Endothelial cell of umbilical vein (primary cell): Measurements from ENCODE around the gene KHSRP. TPM values are rescaled to one million over a fixed set of nuclear protein-coding genes. Genes with fewer than 3 reads are reported as not detected.

Experiments used
- BruUV-seq: library from RNA; stranded (reverse); fragments of 400-500 nt; replicated peaks from 2 replicates; lab custom pipeline; 2021; lab: Mats Ljungman, UMichigan
- CTCF ChIA-PET: fragments of 300-600, 350-600 bp; sonication (Branson Sonifier 250); formaldehyde crosslinking; loops from one replicate; lab custom pipeline; 2021; ENCODE audit warnings: antibody characterized with exemption, inconsistent platforms; lab: Charles Lee
- POLR2A ChIA-PET: fragments of 300-600, 350-600 bp; sonication (Branson Sonifier 250); formaldehyde crosslinking; loops from one replicate; lab custom pipeline; 2021; ENCODE audit warnings: antibody characterized with exemption, inconsistent platforms; lab: Charles Lee
- DNase-seq: peaks from one replicate; pipeline ENCODE4 v3.0.0-alpha.2; 2011; ENCODE audit warnings: low read depth, low spot score
- FAIRE-seq: peaks from 2 replicates; lab custom pipeline; 2011; peaks lifted over from hg19 to GRCh38; lab: Jason Lieb, UNC
- H2AFZ ChIP-seq: 2 replicates; pipeline ENCODE4 v1.6.0; 2012; ENCODE audit warnings: low read depth, low read length, control low read depth, inconsistent platforms
- H3K27ac ChIP-seq: 2 replicates; pipeline ENCODE4 v1.5.1; 2011; ENCODE audit warnings: low read depth, mild to moderate bottlenecking, control low read depth, low read length, moderate library complexity; ENCODE audit not compliant: insufficient read depth
- H3K27me3 ChIP-seq, 2 experiments: 2 replicates each; pipeline versions ENCODE4 v1.6.0 to v1.6.1; 2011; ENCODE audit warnings: low read length in 2 of 2, mixed read lengths in 1 of 2; ENCODE audit not compliant: control insufficient read depth in 2 of 2, insufficient read depth in 2 of 2
- H3K36me3 ChIP-seq, 2 experiments: 2 replicates in 1 of 2; 3 replicates in 1 of 2; pipeline ENCODE4 v1.5.1; 2011; ENCODE audit warnings: low read length in 2 of 2, mild to moderate bottlenecking in 1 of 2, moderate library complexity in 1 of 2; ENCODE audit not compliant: control insufficient read depth in 2 of 2, insufficient read depth in 2 of 2; ENCODE audit errors: extremely low read depth in 1 of 2
- H3K4me1 ChIP-seq: 3 replicates; pipeline ENCODE4 v1.5.1; 2011; ENCODE audit warnings: mild to moderate bottlenecking, low read length; ENCODE audit not compliant: control insufficient read depth, insufficient read depth; ENCODE audit errors: extremely low read depth
- H3K4me2 ChIP-seq: 2 replicates; pipeline ENCODE4 v1.6.1; 2011; ENCODE audit warnings: low read length, control low read depth, mixed read lengths; ENCODE audit not compliant: insufficient read depth
- H3K4me3 ChIP-seq, 3 experiments: fragments of 200-600 bp in 1 of 3; sonication (generic), shearing (Covaris generic) in 1 of 3; replicated peaks in 1 of 3; 2 replicates each; pipeline ENCODE4 v1.5.1; 2011 to 2016; ENCODE audit warnings: control low read depth in 3 of 3, low read length in 3 of 3, mild to moderate bottlenecking in 2 of 3, inconsistent platforms in 1 of 3, low read depth in 1 of 3, moderate library complexity in 1 of 3; ENCODE audit not compliant: insufficient read depth in 1 of 3
- H3K79me2 ChIP-seq: 2 replicates; pipeline ENCODE4 v1.6.0; 2012; ENCODE audit warnings: low read length, inconsistent platforms; ENCODE audit not compliant: control insufficient read depth, insufficient read depth
- H3K9ac ChIP-seq: replicated peaks from 2 replicates; pipeline ENCODE3; 2011; ENCODE audit warnings: low read length, control low read depth; ENCODE audit not compliant: insufficient read depth; ENCODE audit errors: extremely low read depth
- H3K9me1 ChIP-seq: replicated peaks from 3 replicates; pipeline ENCODE4 v1.6.0; 2011; ENCODE audit warnings: mild to moderate bottlenecking, low read length; ENCODE audit not compliant: control insufficient read depth, insufficient read depth; ENCODE audit errors: extremely low read depth
- H3K9me3 ChIP-seq: replicated peaks from 2 replicates; pipeline ENCODE4 v1.5.1; 2012; ENCODE audit warnings: low read length, inconsistent platforms; ENCODE audit not compliant: control insufficient read depth, insufficient read depth
- H4K20me1 ChIP-seq: replicated peaks from 2 replicates; pipeline ENCODE3; 2011; ENCODE audit warnings: mild to moderate bottlenecking, low read length; ENCODE audit not compliant: control insufficient read depth, insufficient read depth; ENCODE audit errors: extremely low read depth
- CTCF ChIP-seq, 2 donors: IDR thresholded peaks; 1 replicate in 1 of 2; 2 replicates in 1 of 2; pipeline ENCODE4 v1.5.1; 2011; ENCODE audit warnings: low read length in 2 of 2, mild to moderate bottlenecking in 2 of 2, moderate library complexity in 2 of 2, control low read depth in 1 of 2, inconsistent platforms in 1 of 2, low read depth in 1 of 2; ENCODE audit not compliant: insufficient read depth in 1 of 2; ENCODE audit errors: extremely low read depth in 1 of 2
- MAX ChIP-seq: IDR thresholded peaks from 2 replicates; pipeline ENCODE4 v1.6.1; 2011; ENCODE audit not compliant: insufficient read depth, insufficient read length
- dilution Hi-C: fragments of 300-500 bp; cut with MboI; formaldehyde crosslinking; loops from one replicate; pipeline ENCODE4 v1.15.0; 2019; ENCODE audit warnings: low sequenced_read_pairs; ENCODE audit not compliant: extremely low pct_ligation_motif_present
- intact Hi-C: fragments of 100-400 bp; cut with micrococcal nuclease; formaldehyde crosslinking; loops from one replicate; pipeline ENCODE4 v1.10.0; 2022
- polyA plus RNA-seq, 4 experiments: library from polyadenylated mRNA; depleted of rRNA in 3 of 4; stranded (reverse) in 3 of 4; unstranded in 1 of 4; fragments of >200 nt; gene quantifications; 2 replicates each; pipeline versions ENCODE4 v1.2.1 to v1.2.3, GENCODE V29; 2011 to 2012; ENCODE audit warnings: missing spikeins in 1 of 4
- total RNA-seq: library from RNA; stranded (reverse); gene quantifications from 2 replicates; pipeline ENCODE4 v1.2.3, GENCODE V29; 2021

KHSRP gene
- total and polyA plus RNA-seq, 2 donors (not counting 3 experiments of a cell fraction or from before 2014, with no cell fraction given): 98.3 to 372 TPM

- no TSS peak for BruUV-seq
- peak overlapping the region; percentile 88 for H3K9ac ChIP-seq
- H3K4me1 ChIP-seq: peaks cover 2% of the 10 kb centered on the region
- H2AFZ ChIP-seq: peak overlapping the region; percentile 96
- peak; percentile 98 for DNase-seq
- H3K4me3 ChIP-seq: peak overlapping the region; percentile 55 to 82 (median 73)
- dilution Hi-C loops (no loop called here), intact Hi-C loops (loop anchor here (1.0 to 5.0 kb wide), 5 partner anchors 12 to 364 kb away; partner anchors contain the start of genes CLPP, GPR108, GTF2F1 and TRIP10)
- FAIRE-seq: no peak
- TF ChIP-seq MAX (peak; percentile 56), CTCF (IDR thresholded peaks at IDR 0.05; ENCODE audit: extremely low read depth in 1 of 2, insufficient read depth in 1 of 2, low read depth in 1 of 2, low read length in 2 of 2) (no peak)
- H3K4me2 ChIP-seq: peak overlapping the region; percentile 40
- ChIA-PET CTCF (interaction anchor here (1.0 to 1.3 kb wide), 6 partner anchors 12 to 173 kb away, joined by 3 to 8 read pairs (median 3); partner anchors contain the start of genes CLPP and KHSRP), POLR2A (interaction anchor here (0.6 to 1.9 kb wide), 3 partner anchors 11 to 283 kb away, joined by 4 to 16 read pairs (median 6); partner anchors contain the start of genes CLPP and KHSRP)
- H3K36me3 ChIP-seq: peaks cover 0 to 4% of the 10 kb centered on the region in 2 experiments
- H3K9me3 ChIP-seq: no peaks in the 10 kb centered on the region
- H3K27me3 ChIP-seq: no peaks in the 10 kb centered on the region
- H3K27ac ChIP-seq: peak overlapping the region; percentile 84
- H3K9me1 ChIP-seq: no peaks in the 10 kb centered on the region
- no peaks in the 10 kb centered on the region for H4K20me1 ChIP-seq
- H3K79me2 ChIP-seq: no peaks in the 10 kb centered on the region
Measured at GRCh38 chr19:6373096-6373812, 51.4 kb downstream of the KHSRP start.
